Gastrocnemius medialis (tissue), 4 donors: ENCODE data around the gene THSD7A. TPM values are rescaled to one million over a fixed set of nuclear protein-coding genes. Genes with fewer than 3 reads are reported as not detected.

Source experiments
- ATAC-seq, 2 donors: fragments of 150-250 bp; one replicate each; pipeline ENCODE4 v1.9.1; 2016
- DNase-seq, 2 donors: peaks; one replicate each; pipeline ENCODE4 v3.0.0-alpha.2; 2019
- H3K27ac ChIP-seq, 4 donors: fragments of 200-600 bp; sonication (generic); 1 replicate in 1 of 4; 2 replicates in 3 of 4; pipeline ENCODE4 v1.5.1; 2016 to 2018; ENCODE audit warnings: mild to moderate bottlenecking in 2 of 4, moderate library complexity in 1 of 4
- H3K27me3 ChIP-seq, 3 donors: fragments of 200-600 bp; sonication (generic) in 2 of 3; 1 replicate in 1 of 3; 2 replicates in 2 of 3; pipeline versions ENCODE4 v1.5.1 to v1.6.0; 2016 to 2019; ENCODE audit warnings: mild to moderate bottlenecking in 1 of 3, moderate library complexity in 1 of 3
- H3K36me3 ChIP-seq, 2 donors: fragments of 200-600 bp; sonication (generic) in 1 of 2; one replicate each; pipeline ENCODE4 v1.5.1; 2017 to 2018
- H3K4me1 ChIP-seq, 2 donors: fragments of 200-600 bp; sonication (generic) in 1 of 2; one replicate each; pipeline ENCODE4 v1.5.1; 2016 to 2017; ENCODE audit warnings: mild to moderate bottlenecking in 2 of 2
- H3K4me3 ChIP-seq, 4 donors: fragments of 200-600 bp; sonication (generic) in 3 of 4; 1 replicate in 1 of 4; 2 replicates in 3 of 4; pipeline ENCODE4 v1.5.1; 2016 to 2019; ENCODE audit warnings: mild to moderate bottlenecking in 2 of 4
- H3K9me3 ChIP-seq, 3 donors: fragments of 200-600 bp; sonication (generic) in 2 of 3; 1 replicate in 1 of 3; 2 replicates in 2 of 3; pipeline ENCODE4 v1.5.1; 2016 to 2019
- POLR2A ChIP-seq, 2 donors: fragments of 450-650 bp; IDR thresholded peaks; one replicate each; pipeline ENCODE4 v1.6.1; 2017; ENCODE audit warnings: antibody characterized with exemption in 2 of 2, mild to moderate bottlenecking in 2 of 2, moderate library complexity in 2 of 2
- in situ Hi-C, 4 donors: fragments of 200-750 bp; cut with MboI; loops; one replicate each; pipeline versions ENCODE4 v1.15.0 to v1.8.0; 2017; ENCODE audit warnings: low sequenced_read_pairs in 4 of 4
- intact Hi-C: fragments of 100-400 bp; cut with DNase I; formaldehyde crosslinking; loops from one replicate; pipeline ENCODE4 v1.15.1; 2023; ENCODE audit warnings: low total_unique reads
- total RNA-seq, 4 donors: library from RNA; depleted of rRNA; stranded (reverse); fragments of >200 nt; gene quantifications; one replicate each; pipeline versions ENCODE4 v1.1.0 to v1.2.3, GENCODE V29; 2016
- TF ChIP-seq, protein P1 (sequence below), 5 experiments: fragments of 450-650 bp in 3 of 5; fragments of 200-600 bp in 2 of 5; sonication (generic) in 2 of 5; IDR thresholded peaks in 4 of 5; conservative IDR thresholded peaks in 1 of 5; 1 replicate in 4 of 5; 2 replicates in 1 of 5; pipeline ENCODE4 v1.5.1; 2016 to 2019; ENCODE audit warnings: antibody characterized with exemption in 5 of 5, mild to moderate bottlenecking in 3 of 5, moderate library complexity in 3 of 5

The THSD7A gene
- total RNA-seq, 4 donors from 2014 or later: 0.36 to 0.78 (median 0.66) TPM

DNA sequence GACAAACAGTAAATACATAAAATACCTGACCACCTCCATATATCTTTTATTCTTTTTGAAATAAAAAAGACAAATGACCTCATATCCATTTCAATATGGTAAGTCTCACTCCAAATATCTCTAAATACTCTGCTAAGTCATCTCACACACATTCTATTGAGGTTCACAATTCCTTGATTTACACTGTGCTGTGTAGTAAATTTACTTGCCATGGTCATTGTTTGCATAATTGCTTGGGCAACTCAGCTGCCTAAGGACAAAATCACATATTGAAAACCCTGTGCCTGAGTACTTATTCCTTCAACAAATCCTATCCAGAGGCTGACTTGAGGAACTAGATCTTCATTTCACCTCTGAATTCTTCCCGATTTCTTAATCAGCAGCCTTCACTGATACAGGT lies 176.4 kb downstream of the THSD7A start:
- Histone ChIP-seq H3K4me3 (no peak overlapping the region), H3K27ac (no peak overlapping the region), H3K9me3 (no peaks in the 10 kb centered on the region), H3K4me1 (no peaks in the 10 kb centered on the region), H3K36me3 (no peaks in the 10 kb centered on the region), H3K27me3 (no peaks in the 10 kb centered on the region)
- TF ChIP-seq, protein P1, sequence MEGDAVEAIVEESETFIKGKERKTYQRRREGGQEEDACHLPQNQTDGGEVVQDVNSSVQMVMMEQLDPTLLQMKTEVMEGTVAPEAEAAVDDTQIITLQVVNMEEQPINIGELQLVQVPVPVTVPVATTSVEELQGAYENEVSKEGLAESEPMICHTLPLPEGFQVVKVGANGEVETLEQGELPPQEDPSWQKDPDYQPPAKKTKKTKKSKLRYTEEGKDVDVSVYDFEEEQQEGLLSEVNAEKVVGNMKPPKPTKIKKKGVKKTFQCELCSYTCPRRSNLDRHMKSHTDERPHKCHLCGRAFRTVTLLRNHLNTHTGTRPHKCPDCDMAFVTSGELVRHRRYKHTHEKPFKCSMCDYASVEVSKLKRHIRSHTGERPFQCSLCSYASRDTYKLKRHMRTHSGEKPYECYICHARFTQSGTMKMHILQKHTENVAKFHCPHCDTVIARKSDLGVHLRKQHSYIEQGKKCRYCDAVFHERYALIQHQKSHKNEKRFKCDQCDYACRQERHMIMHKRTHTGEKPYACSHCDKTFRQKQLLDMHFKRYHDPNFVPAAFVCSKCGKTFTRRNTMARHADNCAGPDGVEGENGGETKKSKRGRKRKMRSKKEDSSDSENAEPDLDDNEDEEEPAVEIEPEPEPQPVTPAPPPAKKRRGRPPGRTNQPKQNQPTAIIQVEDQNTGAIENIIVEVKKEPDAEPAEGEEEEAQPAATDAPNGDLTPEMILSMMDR (IDR thresholded peaks at IDR 0.05 in 4 of 5, conservative IDR thresholded peaks at IDR 0.05 in 1 of 5): no peak
- no peak for TF ChIP-seq POLR2A (IDR thresholded peaks at IDR 0.05)
- in situ Hi-C loops: no loop called here
- intact Hi-C loops: no loop called here
- DNase-seq (no peak), ATAC-seq (no peak)

DNA sequence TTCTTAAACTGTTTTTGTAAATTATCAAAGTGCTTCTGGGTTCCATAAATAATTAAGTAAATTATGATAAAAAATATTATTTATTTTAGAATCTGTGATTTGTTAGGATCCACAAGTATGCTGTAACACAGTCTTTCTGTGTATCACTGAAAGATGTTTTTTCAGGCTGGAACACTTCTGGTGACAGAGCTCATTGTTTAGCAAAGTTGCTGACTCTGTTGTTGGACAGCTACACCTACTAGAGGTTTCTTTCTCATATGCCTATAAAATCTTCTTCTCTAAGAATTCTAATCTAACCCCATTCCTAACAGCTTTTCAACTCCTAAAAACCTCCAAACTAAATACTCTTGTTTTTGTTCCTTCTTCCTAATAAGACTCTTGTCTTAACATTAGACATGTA lies 176.8 kb downstream of the THSD7A start:
- in situ Hi-C loops: no loop called here
- ATAC-seq: no peak
- no peaks in the 10 kb centered on the region for H3K27me3 ChIP-seq

DNA sequence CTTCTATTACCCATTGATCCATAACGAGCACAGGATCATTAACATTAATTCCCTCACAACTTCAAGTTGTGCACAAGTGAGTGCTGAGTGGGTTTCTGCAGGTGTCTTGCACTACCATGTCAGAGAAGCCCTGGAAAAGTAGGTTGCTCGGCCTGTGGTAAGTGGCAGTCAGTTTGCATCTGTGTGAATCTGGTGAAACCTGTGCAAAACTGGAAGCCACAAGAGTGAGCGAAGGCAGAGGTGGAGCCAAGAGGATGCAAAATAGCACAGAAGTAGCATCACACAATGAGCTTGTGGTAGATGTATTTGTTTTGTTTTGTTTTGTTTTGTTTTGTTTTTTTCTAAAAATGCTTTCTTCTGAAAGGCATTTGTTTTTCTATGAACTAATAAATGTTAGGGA lies 181.5 kb downstream of the THSD7A start:
- TF ChIP-seq, protein P1 (IDR thresholded peaks at IDR 0.05 in 4 of 5, conservative IDR thresholded peaks at IDR 0.05 in 1 of 5): no peak
- no peak for TF ChIP-seq POLR2A (IDR thresholded peaks at IDR 0.05)
- ATAC-seq (no peak), DNase-seq (no peak)
- Histone ChIP-seq H3K4me3 (no peak overlapping the region), H3K27ac (no peak overlapping the region), H3K27me3 (no peaks in the 10 kb centered on the region), H3K9me3 (no peaks in the 10 kb centered on the region), H3K36me3 (no peaks in the 10 kb centered on the region), H3K4me1 (no peaks in the 10 kb centered on the region)
- intact Hi-C loops: no loop called here
- in situ Hi-C loops: no loop called here

More for the DNA sequence above, 176.8 kb downstream of the THSD7A start:
- no peak overlapping the region for H3K27ac ChIP-seq
- H3K4me3 ChIP-seq: no peak overlapping the region
- H3K36me3 ChIP-seq: no peaks in the 10 kb centered on the region
- intact Hi-C loops: no loop called here
- no peak for TF ChIP-seq POLR2A (IDR thresholded peaks at IDR 0.05)
- TF ChIP-seq, protein P1 (IDR thresholded peaks at IDR 0.05 in 4 of 5, conservative IDR thresholded peaks at IDR 0.05 in 1 of 5): no peak
- no peaks in the 10 kb centered on the region for H3K9me3 ChIP-seq
- no peaks in the 10 kb centered on the region for H3K4me1 ChIP-seq
- no peak for DNase-seq

DNA sequence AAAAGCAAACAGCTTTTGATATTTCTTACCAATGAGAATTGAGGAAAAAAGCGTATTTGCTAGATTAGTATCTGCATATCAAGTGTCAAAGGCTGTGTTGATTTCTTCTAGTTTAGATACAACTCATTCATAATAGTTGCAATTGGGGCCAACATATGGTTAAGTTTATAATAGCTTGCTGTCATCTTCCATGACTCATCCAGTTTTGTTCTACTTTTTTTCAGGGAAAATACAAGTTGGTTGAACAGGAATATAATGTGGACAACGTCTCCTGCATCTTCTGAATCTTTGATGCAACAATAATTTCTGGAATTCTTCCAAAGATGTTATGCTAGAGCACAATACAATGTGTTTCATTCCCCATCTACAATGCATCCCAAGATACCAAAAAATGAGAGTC lies 182.0 kb downstream of the THSD7A start:
- Histone ChIP-seq H3K36me3 (no peaks in the 10 kb centered on the region), H3K9me3 (no peaks in the 10 kb centered on the region), H3K4me3 (no peak overlapping the region), H3K27ac (no peak overlapping the region), H3K27me3 (no peaks in the 10 kb centered on the region), H3K4me1 (no peaks in the 10 kb centered on the region)
- in situ Hi-C loops (no loop called here), intact Hi-C loops (no loop called here)
- DNase-seq (no peak), ATAC-seq (no peak)
- no peak for TF ChIP-seq POLR2A (IDR thresholded peaks at IDR 0.05)
- TF ChIP-seq, protein P1 (IDR thresholded peaks at IDR 0.05 in 4 of 5, conservative IDR thresholded peaks at IDR 0.05 in 1 of 5): no peak

DNA sequence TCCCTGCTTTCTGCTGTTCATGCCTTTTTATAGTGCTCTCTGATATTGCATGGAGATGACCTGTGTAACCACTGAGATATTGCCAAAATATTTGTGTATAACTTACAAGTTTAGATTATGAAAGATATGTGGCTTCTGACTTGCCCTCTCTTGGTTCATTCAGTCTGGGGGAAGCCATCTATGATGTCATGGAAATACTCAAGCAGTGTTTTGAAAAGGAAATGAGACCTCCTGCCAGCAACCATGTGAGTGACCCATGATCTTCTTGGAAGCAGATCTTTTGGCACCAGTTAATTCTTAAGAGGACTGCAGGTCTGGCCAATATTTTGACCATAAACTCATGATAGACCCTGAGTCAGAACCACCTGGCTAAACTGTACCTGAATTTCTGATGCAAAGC lies 183.0 kb downstream of the THSD7A start:
- DNase-seq (no peak), ATAC-seq (peak in 1 of 2 donors; percentile 60)
- in situ Hi-C loops: no loop called here
- no peak for TF ChIP-seq POLR2A (IDR thresholded peaks at IDR 0.05)
- TF ChIP-seq, protein P1 (IDR thresholded peaks at IDR 0.05 in 4 of 5, conservative IDR thresholded peaks at IDR 0.05 in 1 of 5): no peak
- Histone ChIP-seq H3K36me3 (no peaks in the 10 kb centered on the region), H3K4me3 (no peak overlapping the region), H3K9me3 (no peaks in the 10 kb centered on the region), H3K27ac (no peak overlapping the region), H3K27me3 (no peaks in the 10 kb centered on the region), H3K4me1 (no peaks in the 10 kb centered on the region)
- intact Hi-C loops: no loop called here
